Stimulated activated CD4-positive, alpha-beta T cell treated with anti-CD3 and anti-CD28 coated beads, TNF-alpha, amount 100 ng/mL, for 1 hour (primary cell): Measurements from ENCODE around the gene OPRL1.

Source experiments
- DNase-seq, 3 donors: peaks; one replicate each; pipeline ENCODE4 v3.0.0-alpha.2; 2020; ENCODE audit warnings: low read depth in 3 of 3, low spot score in 1 of 3

OPRL1 gene

GRCh38 chr20:64102647-64103354 lies 22.9 kb downstream of the OPRL1 start:
- no peak for DNase-seq

GRCh38 chr20:64103871-64104666 lies 24.2 kb downstream of the OPRL1 start:
- DNase-seq, result no peak

GRCh38 chr20:64104667-64105451 lies 25.0 kb downstream of the OPRL1 start:
- no peak for DNase-seq

- DNase-seq, result no peak
Measured at GRCh38 chr20:64105846-64106434, 26.1 kb downstream of the OPRL1 start.

- no peak for DNase-seq
Measured at GRCh38 chr20:64106435-64106961, 26.6 kb downstream of the OPRL1 start.

- no peak for DNase-seq
Measured at GRCh38 chr20:64106981-64107735, 27.3 kb downstream of the OPRL1 start, which contains the start of gene NPBWR2. Gene NPBWR2 (minus strand): TSS chr20:64107565. CDS start chr20:64106831, 734 bp downstream.

- DNase-seq, result no peak
Measured at GRCh38 chr20:64107736-64108457, 28.0 kb downstream of the OPRL1 start.

- DNase-seq, result no peak
Measured at GRCh38 chr20:64108731-64109681, 29.1 kb downstream of the OPRL1 start.

- DNase-seq, result no peak
Measured at GRCh38 chr20:64109831-64110391, 30.0 kb downstream of the OPRL1 start.

GRCh38 chr20:64110411-64111068 lies 30.7 kb downstream of the OPRL1 start:
- no peak for DNase-seq

GRCh38 chr20:64111841-64112641 lies 32.2 kb downstream of the OPRL1 start:
- no peak for DNase-seq

GRCh38 chr20:64112691-64113443 lies 33.0 kb downstream of the OPRL1 start:
- DNase-seq, result no peak

- no peak for DNase-seq
Measured at GRCh38 chr20:64113444-64113775, 33.5 kb downstream of the OPRL1 start.

GRCh38 chr20:64113796-64114355 lies 34.0 kb downstream of the OPRL1 start:
- DNase-seq, result no peak

GRCh38 chr20:64114356-64114971 lies 34.6 kb downstream of the OPRL1 start:
- DNase-seq, result no peak
